Glutamatergic neuron (in vitro differentiated cells): ENCODE data around the gene ZMPSTE24. TPM values are rescaled to one million over a fixed set of nuclear protein-coding genes. Genes with fewer than 3 reads are reported as not detected.

Experiments used
- DNase-seq: peaks from one replicate; pipeline ENCODE4 v3.0.0; 2022
- H3K27ac Mint-ChIP-seq: one replicate; pipeline ENCODE4 v1.8.0; 2020; ENCODE audit warnings: mild to moderate bottlenecking, mixed read lengths, inconsistent platforms; ENCODE audit not compliant: unreplicated experiment
- H3K27me3 Mint-ChIP-seq: one replicate; pipeline ENCODE4 v1.8.0; 2020; ENCODE audit warnings: mild to moderate bottlenecking, moderate library complexity, mixed read lengths, inconsistent platforms; ENCODE audit not compliant: unreplicated experiment
- H3K36me3 Mint-ChIP-seq: one replicate; pipeline ENCODE4 v1.8.0; 2020; ENCODE audit warnings: mild to moderate bottlenecking, mixed read lengths, inconsistent platforms; ENCODE audit not compliant: unreplicated experiment
- H3K4me1 Mint-ChIP-seq: one replicate; pipeline ENCODE4 v1.8.0; 2020; ENCODE audit warnings: mild to moderate bottlenecking, low read depth, mixed read lengths, inconsistent platforms; ENCODE audit not compliant: unreplicated experiment
- H3K4me3 Mint-ChIP-seq: one replicate; pipeline ENCODE4 v1.8.0; 2020; ENCODE audit warnings: mild to moderate bottlenecking, mixed read lengths, inconsistent platforms; ENCODE audit not compliant: unreplicated experiment
- H3K9me3 Mint-ChIP-seq: one replicate; pipeline ENCODE4 v1.8.0; 2020; ENCODE audit warnings: mild to moderate bottlenecking, moderate library complexity, mixed read lengths, inconsistent platforms; ENCODE audit not compliant: unreplicated experiment
- CTCF ChIP-seq: fragments of 200-600 bp; sonication (generic); IDR thresholded peaks from one replicate; pipeline ENCODE4 v1.5.0; 2021; ENCODE audit not compliant: partially characterized antibody, unreplicated experiment
- total RNA-seq: library from RNA; stranded (reverse); fragmentation: NEBNext Ultra II Directional; extraction: Animal tissue kit (Norgen Biotek cat#: 25700); gene quantifications from one replicate; pipeline ENCODE4 v1.2.1, GENCODE V29; 2021; ENCODE audit not compliant: unreplicated experiment

ZMPSTE24 gene
- total RNA-seq, 1 donor from 2014 or later, result 32.8 TPM

GRCh38 chr1:40273547-40274166, 15.6 kb downstream of the ZMPSTE24 start:
- no peak for DNase-seq
- Mint-ChIP-seq H3K36me3 (no peaks in the 10 kb centered on the region), H3K9me3 (no peaks in the 10 kb centered on the region), H3K4me3 (no peak overlapping the region), H3K4me1 (no peaks in the 10 kb centered on the region), H3K27me3 (no peaks in the 10 kb centered on the region), H3K27ac (no peak overlapping the region)
- no peak for TF ChIP-seq CTCF

GRCh38 chr1:40274331-40274730, 16.3 kb downstream of the ZMPSTE24 start:
- no peak for DNase-seq
- no peak for TF ChIP-seq CTCF
- Mint-ChIP-seq H3K4me3 (no peak overlapping the region), H3K9me3 (no peaks in the 10 kb centered on the region), H3K27me3 (no peaks in the 10 kb centered on the region), H3K27ac (no peak overlapping the region), H3K36me3 (no peaks in the 10 kb centered on the region), H3K4me1 (no peaks in the 10 kb centered on the region)

GRCh38 chr1:40276122-40276521, 18.1 kb downstream of the ZMPSTE24 start:
- Mint-ChIP-seq H3K9me3 (no peaks in the 10 kb centered on the region), H3K4me3 (no peak overlapping the region), H3K36me3 (no peaks in the 10 kb centered on the region), H3K4me1 (no peaks in the 10 kb centered on the region), H3K27me3 (no peaks in the 10 kb centered on the region), H3K27ac (no peak overlapping the region)
- TF ChIP-seq CTCF, result no peak
- no peak for DNase-seq

- H3K4me3 Mint-ChIP-seq, result no peak overlapping the region
- no peaks in the 10 kb centered on the region for H3K36me3 Mint-ChIP-seq
- H3K27ac Mint-ChIP-seq, result no peak overlapping the region
- no peaks in the 10 kb centered on the region for H3K4me1 Mint-ChIP-seq
- TF ChIP-seq CTCF, result no peak
- H3K9me3 Mint-ChIP-seq, result no peaks in the 10 kb centered on the region
- DNase-seq, result no peak
- no peaks in the 10 kb centered on the region for H3K27me3 Mint-ChIP-seq
Measured at GRCh38 chr1:40281853-40282252, 23.8 kb downstream of the ZMPSTE24 start.

GRCh38 chr1:40291293-40291692, 33.3 kb downstream of the ZMPSTE24 start:
- Mint-ChIP-seq H3K4me1 (no peaks in the 10 kb centered on the region), H3K27me3 (no peaks in the 10 kb centered on the region), H3K4me3 (no peak overlapping the region), H3K36me3 (peaks cover 7% of the 10 kb centered on the region), H3K27ac (no peak overlapping the region), H3K9me3 (peaks cover 3% of the 10 kb centered on the region)
- DNase-seq, result no peak
- no peak for TF ChIP-seq CTCF
